ENCODE data around the gene CHCHD2.

GRCh38 chr7:56062382-56062781, 43.9 kb downstream of the CHCHD2 start:
- no peak for TF ChIP-seq CTCF (IDR thresholded peaks at IDR 0.05; ENCODE audit: insufficient read depth, low read length)
- no peak for TF ChIP-seq REST (IDR thresholded peaks at IDR 0.05; ENCODE audit: insufficient replicate concordance, low read depth)
- TF ChIP-seq POLR2AphosphoS5 (IDR thresholded peaks at IDR 0.05; ENCODE audit: low read depth), result no peak
